Brain microvascular endothelial cell (primary cell): ENCODE data around the gene DHCR24.

Experiments
- DNase-seq: peaks from one replicate; pipeline ENCODE4 v3.0.0-alpha.2; 2020
- H3K27ac ChIP-seq: fragments of 250-450 bp; sonication (Bioruptor Pico); 2 replicates; pipeline ENCODE4 v1.5.1; 2020; ENCODE audit warnings: mild to moderate bottlenecking, moderate library complexity
- H3K27me3 ChIP-seq: fragments of 250-450 bp; sonication (Bioruptor Pico); replicated peaks from 2 replicates; pipeline ENCODE4 v1.5.1; 2020; ENCODE audit warnings: mild to moderate bottlenecking
- H3K36me3 ChIP-seq: fragments of 250-450 bp; sonication (Bioruptor Pico); replicated peaks from 2 replicates; pipeline ENCODE4 v1.5.1; 2020; ENCODE audit warnings: mild to moderate bottlenecking
- H3K4me3 ChIP-seq: 2 replicates; pipeline ENCODE4 v1.5.1; 2011; ENCODE audit warnings: low read depth, mild to moderate bottlenecking, control low read depth, low read length, moderate library complexity
- in situ Hi-C: cut with HindIII; loops from 2 replicates; pipeline ENCODE4 v1.10.0; 2017; ENCODE audit warnings: low sequenced_read_pairs, low pct_ligation_motif_present
- TF ChIP-seq, protein P1 (sequence below): IDR thresholded peaks from 2 replicates; pipeline ENCODE4 v1.5.1; 2011; ENCODE audit warnings: low read depth, mild to moderate bottlenecking, moderate library complexity, low read length, control low read depth, inconsistent platforms; ENCODE audit errors: missing control alignments

Gene DHCR24

DNA sequence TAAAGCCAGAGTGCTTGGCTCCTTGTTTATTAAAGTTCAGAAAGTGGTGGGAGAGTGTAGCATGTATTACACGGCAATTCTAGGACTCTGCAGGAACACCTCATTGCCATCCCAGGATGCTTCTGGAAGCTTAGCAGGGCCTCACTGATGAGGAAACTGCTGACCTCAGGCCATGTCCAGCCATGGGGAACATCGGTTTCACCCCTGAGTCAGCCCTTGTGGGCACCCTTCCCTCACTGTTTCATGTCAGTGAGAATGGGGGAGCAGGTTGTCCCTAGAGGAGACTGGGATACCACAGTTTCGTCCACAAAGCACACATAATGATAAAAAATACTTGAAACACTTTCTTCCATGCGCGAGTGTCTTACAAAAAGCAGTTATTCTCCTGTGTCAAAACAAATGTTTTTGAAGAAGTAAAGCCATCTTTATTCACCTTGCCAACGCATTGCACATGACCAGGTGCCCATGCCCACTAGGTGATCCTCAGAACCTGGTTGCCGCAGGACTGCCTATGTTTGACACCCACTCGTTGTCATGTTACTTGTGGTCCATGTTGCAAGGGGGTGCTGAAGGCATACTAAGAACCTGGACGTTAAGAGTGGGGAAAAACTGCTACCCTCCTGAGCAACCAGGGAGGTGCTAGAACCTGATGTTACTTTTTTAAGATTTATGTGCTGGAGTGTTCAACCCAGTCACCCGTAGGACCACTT is 44.6 kb downstream of the DHCR24 start:
- Histone ChIP-seq H3K4me3 (no peak overlapping the region), H3K27ac (no peak overlapping the region), H3K36me3 (no peaks in the 10 kb centered on the region), H3K27me3 (no peaks in the 10 kb centered on the region)
- DNase-seq, result no peak
- TF ChIP-seq, protein P1, sequence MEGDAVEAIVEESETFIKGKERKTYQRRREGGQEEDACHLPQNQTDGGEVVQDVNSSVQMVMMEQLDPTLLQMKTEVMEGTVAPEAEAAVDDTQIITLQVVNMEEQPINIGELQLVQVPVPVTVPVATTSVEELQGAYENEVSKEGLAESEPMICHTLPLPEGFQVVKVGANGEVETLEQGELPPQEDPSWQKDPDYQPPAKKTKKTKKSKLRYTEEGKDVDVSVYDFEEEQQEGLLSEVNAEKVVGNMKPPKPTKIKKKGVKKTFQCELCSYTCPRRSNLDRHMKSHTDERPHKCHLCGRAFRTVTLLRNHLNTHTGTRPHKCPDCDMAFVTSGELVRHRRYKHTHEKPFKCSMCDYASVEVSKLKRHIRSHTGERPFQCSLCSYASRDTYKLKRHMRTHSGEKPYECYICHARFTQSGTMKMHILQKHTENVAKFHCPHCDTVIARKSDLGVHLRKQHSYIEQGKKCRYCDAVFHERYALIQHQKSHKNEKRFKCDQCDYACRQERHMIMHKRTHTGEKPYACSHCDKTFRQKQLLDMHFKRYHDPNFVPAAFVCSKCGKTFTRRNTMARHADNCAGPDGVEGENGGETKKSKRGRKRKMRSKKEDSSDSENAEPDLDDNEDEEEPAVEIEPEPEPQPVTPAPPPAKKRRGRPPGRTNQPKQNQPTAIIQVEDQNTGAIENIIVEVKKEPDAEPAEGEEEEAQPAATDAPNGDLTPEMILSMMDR, result no peak
- in situ Hi-C loops, result no loop called here

- Histone ChIP-seq H3K4me3 (no peak overlapping the region), H3K27ac (no peak overlapping the region), H3K27me3 (no peaks in the 10 kb centered on the region), H3K36me3 (no peaks in the 10 kb centered on the region)
- TF ChIP-seq, protein P1, result no peak
- in situ Hi-C loops, result no loop called here
- no peak for DNase-seq
Observed at GRCh38 chr1:54839824-54840223, 47.2 kb downstream of the DHCR24 start.

- no peak overlapping the region for H3K4me3 ChIP-seq
- H3K36me3 ChIP-seq, result no peaks in the 10 kb centered on the region
- H3K27me3 ChIP-seq, result no peaks in the 10 kb centered on the region
- TF ChIP-seq, protein P1, result no peak
- in situ Hi-C loops, result no loop called here
- DNase-seq, result no peak
- H3K27ac ChIP-seq, result no peak overlapping the region
Observed at GRCh38 chr1:54838565-54839180, 48.3 kb downstream of the DHCR24 start.

DNA sequence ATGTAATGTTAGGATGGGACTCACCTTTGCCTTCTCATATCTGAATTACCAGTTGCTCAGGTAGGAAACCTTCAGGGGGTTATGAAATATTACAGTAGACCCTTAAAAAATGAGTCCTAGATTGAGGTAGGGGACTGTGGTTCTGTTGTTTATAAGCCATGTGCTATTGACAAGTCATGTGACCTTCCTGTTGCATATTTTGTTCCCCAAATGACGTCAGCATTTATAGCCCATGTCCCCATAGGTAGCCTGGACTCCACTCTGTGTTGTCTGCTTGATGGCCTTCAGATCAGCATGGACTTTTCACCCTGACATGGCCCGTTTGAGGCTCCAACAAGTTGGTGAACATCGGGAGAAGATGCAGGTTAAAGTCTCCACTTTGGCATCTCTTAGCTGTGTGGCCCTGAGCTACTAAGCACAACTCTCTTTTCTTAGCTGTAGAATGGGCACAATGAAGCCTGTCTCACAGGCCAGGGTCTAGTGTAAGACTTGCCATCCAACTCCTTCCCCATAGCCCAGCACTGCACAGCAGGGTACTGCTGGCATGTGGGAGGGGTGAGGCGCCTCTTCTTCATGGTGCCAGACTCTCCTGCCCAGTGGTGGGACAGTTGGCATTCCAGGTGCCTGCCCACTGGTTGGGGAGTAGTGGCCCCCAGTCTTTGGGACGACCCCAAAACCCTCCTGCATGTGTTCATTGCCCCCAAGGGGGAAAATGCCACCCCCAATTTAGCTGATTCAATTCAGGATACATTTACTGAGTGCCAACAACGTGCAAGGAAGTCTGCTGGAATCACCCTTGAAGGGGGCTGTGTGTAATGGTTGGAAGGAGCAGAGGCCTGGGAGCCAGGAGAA is 49.8 kb downstream of the DHCR24 start:
- TF ChIP-seq, protein P1, result no peak
- DNase-seq, result no peak
- in situ Hi-C loops, result no loop called here
- Histone ChIP-seq H3K27me3 (no peaks in the 10 kb centered on the region), H3K36me3 (no peaks in the 10 kb centered on the region), H3K27ac (no peak overlapping the region), H3K4me3 (no peak overlapping the region)

- in situ Hi-C loops, result no loop called here
- TF ChIP-seq, protein P1, result no peak
- no peak for DNase-seq
- no peaks in the 10 kb centered on the region for H3K27me3 ChIP-seq
- H3K36me3 ChIP-seq, result no peaks in the 10 kb centered on the region
- H3K4me3 ChIP-seq, result no peak overlapping the region
- H3K27ac ChIP-seq, result no peak overlapping the region
Observed at GRCh38 chr1:54836594-54836993, 50.4 kb downstream of the DHCR24 start.
